ENCODE data around the gene NUP214.
"Not testable (repeated sequence)": the region's sequence is repeated elsewhere in the genome, so short reads cannot be mapped to it uniquely, and the experiment has no call there.

Gene NUP214

DNA sequence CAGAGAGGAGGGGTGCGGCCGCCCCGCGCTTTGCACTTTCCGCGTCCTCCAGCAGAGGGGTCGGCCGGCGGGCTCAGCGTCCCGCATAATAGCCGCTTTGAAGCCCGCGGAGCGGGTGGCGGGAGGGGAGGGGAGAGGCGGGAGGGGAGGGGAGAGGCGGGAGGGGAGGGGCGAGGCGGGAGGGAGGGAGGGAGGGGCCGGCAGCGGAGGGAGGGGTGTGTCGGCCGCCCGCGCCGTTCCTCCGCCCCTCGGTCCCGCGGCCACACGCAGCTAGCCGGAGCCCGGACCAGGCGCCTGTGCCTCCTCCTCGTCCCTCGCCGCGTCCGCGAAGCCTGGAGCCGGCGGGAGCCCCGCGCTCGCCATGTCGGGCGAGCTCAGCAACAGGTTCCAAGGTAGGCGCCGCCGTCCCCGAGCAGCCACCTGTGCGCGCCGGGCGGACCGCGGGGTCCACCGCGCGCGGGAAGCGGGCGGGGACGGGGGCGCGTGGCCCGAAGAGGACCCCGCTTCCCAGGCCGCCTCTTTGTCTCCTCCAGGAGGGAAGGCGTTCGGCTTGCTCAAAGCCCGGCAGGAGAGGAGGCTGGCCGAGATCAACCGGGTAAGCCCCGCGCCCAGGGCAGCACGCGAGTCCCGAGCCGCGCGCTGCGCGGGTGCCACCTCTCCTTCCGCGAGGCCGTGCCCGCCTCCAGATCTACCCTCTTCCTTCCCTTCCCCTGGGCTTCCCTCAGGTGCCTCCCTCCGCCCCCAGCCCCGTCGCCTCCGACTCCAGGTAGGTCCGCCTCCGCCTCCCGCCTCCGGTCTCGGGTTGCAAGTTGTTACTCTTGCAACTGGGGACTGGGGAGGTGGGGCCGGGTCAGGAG is 28.9 kb upstream of the NUP214 start, which contains the start of gene AIF1L:
AIF1L (plus strand) TSS at position 263 of the 857 bp plus-strand sequence; CDS start at position 362, 99 bp downstream.
- no peak for DNase-seq (ENCODE audit: extremely low spot score)
- CTCF ChIA-PET = no interaction called here
- TF ChIP-seq, protein P1, sequence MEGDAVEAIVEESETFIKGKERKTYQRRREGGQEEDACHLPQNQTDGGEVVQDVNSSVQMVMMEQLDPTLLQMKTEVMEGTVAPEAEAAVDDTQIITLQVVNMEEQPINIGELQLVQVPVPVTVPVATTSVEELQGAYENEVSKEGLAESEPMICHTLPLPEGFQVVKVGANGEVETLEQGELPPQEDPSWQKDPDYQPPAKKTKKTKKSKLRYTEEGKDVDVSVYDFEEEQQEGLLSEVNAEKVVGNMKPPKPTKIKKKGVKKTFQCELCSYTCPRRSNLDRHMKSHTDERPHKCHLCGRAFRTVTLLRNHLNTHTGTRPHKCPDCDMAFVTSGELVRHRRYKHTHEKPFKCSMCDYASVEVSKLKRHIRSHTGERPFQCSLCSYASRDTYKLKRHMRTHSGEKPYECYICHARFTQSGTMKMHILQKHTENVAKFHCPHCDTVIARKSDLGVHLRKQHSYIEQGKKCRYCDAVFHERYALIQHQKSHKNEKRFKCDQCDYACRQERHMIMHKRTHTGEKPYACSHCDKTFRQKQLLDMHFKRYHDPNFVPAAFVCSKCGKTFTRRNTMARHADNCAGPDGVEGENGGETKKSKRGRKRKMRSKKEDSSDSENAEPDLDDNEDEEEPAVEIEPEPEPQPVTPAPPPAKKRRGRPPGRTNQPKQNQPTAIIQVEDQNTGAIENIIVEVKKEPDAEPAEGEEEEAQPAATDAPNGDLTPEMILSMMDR (IDR thresholded peaks at IDR 0.05; ENCODE audit: control extremely low read depth, extremely low read depth, low read depth, missing control alignments) = no peak
- POLR2A ChIA-PET = no interaction called here

DNA sequence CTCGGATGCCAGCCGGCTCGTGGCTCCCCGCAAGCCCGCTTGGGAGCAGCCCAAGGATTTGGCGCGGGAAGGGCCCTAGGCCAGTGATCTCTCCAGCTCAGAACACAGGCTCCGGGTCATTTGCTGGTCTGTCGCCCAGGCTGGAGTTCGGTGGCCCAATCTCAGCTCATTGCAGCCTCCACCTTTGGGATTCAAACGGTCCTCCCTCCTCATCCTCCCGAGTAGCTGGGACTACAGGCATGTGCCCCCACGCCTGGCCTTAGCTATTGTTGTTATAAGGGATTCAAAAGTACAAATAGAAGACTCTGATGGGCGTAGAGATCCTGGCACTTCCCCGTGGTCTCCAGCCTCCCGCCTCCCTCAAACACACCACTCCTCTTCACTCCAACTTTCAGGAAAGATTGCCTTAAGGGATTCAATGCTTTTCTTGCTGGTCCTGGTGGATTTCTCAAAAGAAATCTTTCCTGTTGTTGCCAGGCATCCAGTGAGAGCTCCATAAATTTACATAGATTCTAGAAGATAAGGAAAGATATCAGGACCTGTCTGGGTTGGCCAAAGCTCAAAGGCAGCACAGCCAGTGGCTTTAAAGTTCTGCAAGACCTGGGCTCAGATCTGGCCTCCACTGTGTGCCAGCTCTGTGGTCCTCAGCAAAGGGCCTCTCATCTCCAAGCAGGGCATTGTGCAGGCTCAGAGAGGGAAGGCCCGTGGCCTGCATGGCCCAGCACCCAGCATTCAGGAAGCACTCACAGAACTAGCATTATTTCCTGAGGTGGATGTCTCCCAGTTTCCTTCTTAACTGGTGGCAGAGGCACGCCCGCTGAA is 28.0 kb upstream of the NUP214 start:
- POLR2A ChIA-PET = no interaction called here
- CTCF ChIA-PET = no interaction called here
- DNase-seq (ENCODE audit: extremely low spot score) = no peak
- TF ChIP-seq, protein P1 (IDR thresholded peaks at IDR 0.05; ENCODE audit: control extremely low read depth, extremely low read depth, low read depth, missing control alignments) = no peak

DNA sequence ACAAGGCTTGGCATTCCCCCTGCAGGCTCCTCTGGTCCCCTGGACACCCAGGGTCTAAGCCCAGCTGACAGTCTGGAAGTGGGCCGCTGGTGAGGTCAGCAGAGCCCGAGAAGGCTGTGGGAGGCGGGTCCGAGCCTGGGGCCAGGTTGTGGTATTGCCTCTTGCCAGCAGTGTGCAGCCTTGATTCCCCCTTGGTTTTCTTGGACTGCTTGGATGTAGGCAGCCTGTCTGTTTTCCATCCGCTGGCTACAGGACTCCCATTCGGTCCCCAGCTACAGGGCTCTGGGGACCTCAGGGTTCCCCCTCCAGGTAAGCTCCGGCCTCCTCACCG is 27.5 kb upstream of the NUP214 start:
- POLR2A ChIA-PET = interaction anchor here (0.6 kb wide), 1 partner anchor 276 kb away, joined by 6 read pairs; no protein-coding TSS in a partner anchor
- TF ChIP-seq, protein P1 (IDR thresholded peaks at IDR 0.05; ENCODE audit: control extremely low read depth, extremely low read depth, low read depth, missing control alignments) = no peak
- no peak for DNase-seq (ENCODE audit: extremely low spot score)
- CTCF ChIA-PET = interaction anchor here (2.4 kb wide), 1 partner anchor 11 kb away, joined by 7 read pairs; no protein-coding TSS in a partner anchor

DNA sequence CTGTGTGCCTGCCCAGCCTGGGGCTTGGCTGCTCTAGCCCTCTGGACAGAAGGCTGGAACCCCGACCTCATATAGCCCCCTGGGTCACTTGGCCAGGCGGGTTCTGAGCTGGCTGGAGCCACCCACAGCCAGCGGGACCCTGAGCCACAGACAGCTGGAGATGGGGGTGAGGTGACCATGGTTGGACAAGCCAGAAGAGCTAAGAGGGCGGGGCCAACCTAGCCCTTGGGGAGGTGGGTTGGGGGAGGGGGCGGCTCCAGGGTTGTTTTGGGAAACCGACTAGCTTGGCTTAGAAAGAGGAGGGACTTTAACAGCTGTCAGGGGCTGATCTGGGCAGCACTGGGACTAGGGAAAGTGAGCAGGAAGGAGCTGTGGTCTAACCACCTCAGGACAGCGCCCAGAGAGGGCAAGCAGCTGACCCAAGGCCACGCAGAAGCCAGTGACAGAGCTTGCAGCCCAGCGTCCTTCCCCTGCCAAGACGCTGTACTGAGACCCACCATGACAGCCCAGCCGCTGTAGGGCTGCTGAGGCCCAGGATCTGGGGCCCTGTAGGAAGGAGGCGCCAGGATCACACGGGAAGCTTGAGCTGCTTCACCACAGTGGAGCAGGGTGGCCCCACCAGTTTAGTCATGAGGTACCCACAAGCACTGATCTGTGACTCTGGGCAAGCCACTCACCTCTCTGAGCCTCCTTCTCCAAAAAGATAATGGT is 26.8 kb upstream of the NUP214 start:
- ChIA-PET POLR2A (interaction anchor here (0.6 kb wide), 2 partner anchors 52 to 275 kb away, joined by 3 to 6 read pairs; no protein-coding TSS in a partner anchor), CTCF (interaction anchor here (1.7 to 2.4 kb wide), 2 partner anchors 11 to 52 kb away, joined by 5 to 7 read pairs; no protein-coding TSS in a partner anchor)
- TF ChIP-seq, protein P1 (IDR thresholded peaks at IDR 0.05; ENCODE audit: control extremely low read depth, extremely low read depth, low read depth, missing control alignments) = no peak
- DNase-seq (ENCODE audit: extremely low spot score) = no peak

DNA sequence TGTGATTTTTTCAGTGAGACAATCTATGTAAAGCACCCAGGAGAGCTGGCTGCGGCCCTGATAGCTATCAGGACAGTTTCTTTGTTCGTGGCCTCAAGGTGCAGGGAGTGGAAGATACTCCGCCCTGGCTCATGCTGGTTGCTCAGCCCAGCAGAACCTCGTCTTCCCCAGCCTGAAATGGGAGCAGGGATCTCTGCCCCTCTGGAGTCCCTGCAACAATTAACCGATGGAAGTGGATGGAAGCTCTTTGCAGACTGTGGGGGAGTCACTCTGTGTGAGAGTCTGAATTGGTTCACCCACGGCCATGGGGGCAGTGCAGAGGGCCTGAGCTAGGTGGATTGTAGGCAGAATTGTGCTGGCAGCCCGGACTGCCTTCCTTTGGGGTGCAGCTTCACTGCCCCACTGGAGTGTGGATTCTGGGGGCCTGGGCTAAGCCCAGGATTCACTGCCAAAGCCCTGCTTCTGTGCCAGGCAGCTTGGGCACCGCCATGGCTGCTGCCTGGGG is 26.2 kb upstream of the NUP214 start:
- ChIA-PET POLR2A (no interaction called here), CTCF (interaction anchor here (1.7 to 2.4 kb wide), 2 partner anchors 10 to 53 kb away, joined by 5 to 7 read pairs; no protein-coding TSS in a partner anchor)
- TF ChIP-seq, protein P1 (IDR thresholded peaks at IDR 0.05; ENCODE audit: control extremely low read depth, extremely low read depth, low read depth, missing control alignments) = no peak
- DNase-seq (ENCODE audit: extremely low spot score) = no peak

DNA sequence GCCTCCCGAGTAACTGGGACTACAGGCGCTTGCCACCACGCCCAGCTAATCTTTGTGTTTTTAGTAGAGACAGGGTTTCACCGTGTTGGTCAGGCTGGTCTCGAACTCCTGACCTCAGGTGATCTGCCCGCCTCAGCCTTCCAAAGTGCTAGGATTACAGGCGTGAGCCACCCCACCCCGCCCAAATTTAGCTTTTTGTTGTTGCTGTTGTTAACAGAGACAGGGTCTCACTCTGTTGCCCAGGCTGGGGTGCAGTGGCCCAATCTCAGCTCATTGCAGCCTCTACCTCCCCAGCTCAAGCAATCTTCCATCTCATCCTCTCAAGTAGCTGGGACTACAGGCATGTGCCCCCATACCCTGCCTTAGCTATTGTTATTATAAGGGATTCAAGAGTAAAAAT is 25.5 kb upstream of the NUP214 start:
- DNase-seq (ENCODE audit: extremely low spot score); POLR2A ChIA-PET: not testable (repeated sequence)
- CTCF ChIA-PET = interaction anchor here (1.7 to 2.4 kb wide), 2 partner anchors 9 to 54 kb away, joined by 5 to 7 read pairs; no protein-coding TSS in a partner anchor

Data from GM10248 (cell line).